VCaP (cell line): Measurements from ENCODE around the gene SNX15.

ENCODE experiments used
- H3K27ac ChIP-seq: fragments of 450-650 bp; 2 replicates; pipeline ENCODE4 v1.5.1; 2017
- TF ChIP-seq, protein P1 (sequence below): fragments of 450-650 bp; conservative IDR thresholded peaks from 2 replicates; pipeline ENCODE4 v1.5.1; 2017; ENCODE audit warnings: mild to moderate bottlenecking, moderate library complexity

The SNX15 gene

DNA sequence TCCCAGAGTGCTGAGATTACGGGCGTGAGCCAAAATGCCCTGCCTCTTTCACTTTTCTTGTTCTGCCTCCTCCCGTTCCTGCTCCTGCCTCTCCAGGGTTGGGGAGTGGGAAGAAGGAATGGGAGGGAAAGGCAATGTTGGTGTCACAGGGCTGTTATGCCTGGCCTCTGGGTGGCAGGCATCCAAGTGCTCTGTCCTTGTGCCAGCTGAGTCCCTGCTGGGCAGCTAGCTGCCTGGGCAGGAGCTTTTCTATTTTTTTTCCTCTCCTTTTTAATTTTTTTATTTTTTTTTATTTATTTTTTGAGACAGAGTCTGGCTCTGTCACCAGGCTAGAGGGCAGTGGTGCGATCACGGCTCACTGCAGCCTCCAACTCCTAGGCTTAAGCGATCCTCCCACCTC, 9.7 kb downstream of the SNX15 start:
- peak overlapping the region; percentile 95 for H3K27ac ChIP-seq
- TF ChIP-seq, protein P1, sequence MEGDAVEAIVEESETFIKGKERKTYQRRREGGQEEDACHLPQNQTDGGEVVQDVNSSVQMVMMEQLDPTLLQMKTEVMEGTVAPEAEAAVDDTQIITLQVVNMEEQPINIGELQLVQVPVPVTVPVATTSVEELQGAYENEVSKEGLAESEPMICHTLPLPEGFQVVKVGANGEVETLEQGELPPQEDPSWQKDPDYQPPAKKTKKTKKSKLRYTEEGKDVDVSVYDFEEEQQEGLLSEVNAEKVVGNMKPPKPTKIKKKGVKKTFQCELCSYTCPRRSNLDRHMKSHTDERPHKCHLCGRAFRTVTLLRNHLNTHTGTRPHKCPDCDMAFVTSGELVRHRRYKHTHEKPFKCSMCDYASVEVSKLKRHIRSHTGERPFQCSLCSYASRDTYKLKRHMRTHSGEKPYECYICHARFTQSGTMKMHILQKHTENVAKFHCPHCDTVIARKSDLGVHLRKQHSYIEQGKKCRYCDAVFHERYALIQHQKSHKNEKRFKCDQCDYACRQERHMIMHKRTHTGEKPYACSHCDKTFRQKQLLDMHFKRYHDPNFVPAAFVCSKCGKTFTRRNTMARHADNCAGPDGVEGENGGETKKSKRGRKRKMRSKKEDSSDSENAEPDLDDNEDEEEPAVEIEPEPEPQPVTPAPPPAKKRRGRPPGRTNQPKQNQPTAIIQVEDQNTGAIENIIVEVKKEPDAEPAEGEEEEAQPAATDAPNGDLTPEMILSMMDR = peak; percentile 45

GRCh38 chr11:65040520-65040846, 13.2 kb downstream of the SNX15 start:
- H3K27ac ChIP-seq = peak overlapping the region; percentile 95
- TF ChIP-seq, protein P1 = no peak

GRCh38 chr11:65040847-65041622, 13.8 kb downstream of the SNX15 start, which contains the start of gene SAC3D1:
TSS of gene SAC3D1 (plus strand) at chr11:65041210. CDS start at chr11:65041293, 83 bp downstream.
- peak within 1 kb of the TSS; percentile 95 for H3K27ac ChIP-seq
- TF ChIP-seq, protein P1 = no peak

GRCh38 chr11:65042891-65043290, 15.7 kb downstream of the SNX15 start:
- TF ChIP-seq, protein P1 = no peak
- H3K27ac ChIP-seq = peak overlapping the region; percentile 95

DNA sequence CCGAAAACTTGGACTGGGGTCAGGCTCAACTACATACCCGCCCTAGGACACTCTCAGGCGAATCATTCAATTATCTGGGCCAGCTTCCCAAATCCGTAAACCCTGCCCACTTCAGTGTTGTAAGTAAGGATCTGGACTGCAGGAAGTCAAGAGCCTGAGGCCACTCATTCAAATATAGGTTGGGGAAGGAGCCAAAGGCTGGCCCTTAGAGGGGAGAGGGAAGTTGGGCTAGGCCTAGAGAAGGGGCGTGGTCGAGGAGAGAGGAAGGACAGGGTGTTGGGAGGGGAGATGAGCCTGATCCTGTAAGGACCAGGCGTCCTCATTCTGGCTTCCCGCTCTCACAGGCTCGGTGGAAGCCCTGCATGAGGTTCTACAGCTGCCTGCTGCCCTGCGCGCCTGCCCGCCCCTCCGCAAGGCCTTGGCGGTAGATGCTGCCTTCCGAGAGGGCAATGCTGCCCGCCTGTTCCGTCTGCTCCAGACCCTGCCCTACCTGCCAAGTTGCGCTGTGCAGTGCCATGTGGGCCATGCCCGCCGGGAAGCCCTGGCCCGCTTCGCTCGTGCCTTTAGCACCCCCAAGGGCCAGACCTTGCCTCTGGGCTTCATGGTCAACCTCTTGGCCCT, 16.8 kb downstream of the SNX15 start:
- TF ChIP-seq, protein P1 = no peak
- H3K27ac ChIP-seq = peak overlapping the region; percentile 95; the same call in 1 of the 2 replicates

DNA sequence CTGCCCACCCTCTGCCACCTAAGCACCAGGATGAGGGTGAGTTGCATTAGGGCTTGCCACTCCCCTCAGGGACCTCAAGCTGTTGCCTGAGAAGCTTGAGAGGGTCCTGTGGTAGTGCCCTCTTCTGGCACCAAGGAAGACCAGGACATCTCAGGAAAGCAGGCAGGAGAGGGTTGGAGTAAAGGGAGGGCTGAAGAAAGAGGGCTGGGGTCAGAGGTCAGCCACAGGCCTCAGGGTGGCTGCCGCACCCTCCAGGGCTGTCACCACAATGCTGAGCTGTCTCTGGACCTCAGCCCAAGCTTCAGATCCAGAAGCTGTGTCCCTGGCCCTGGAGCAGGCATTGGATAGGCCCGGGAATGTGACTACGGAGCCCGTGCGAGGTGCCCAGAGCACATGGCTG, 17.8 kb downstream of the SNX15 start:
- H3K27ac ChIP-seq = no peak overlapping the region
- TF ChIP-seq, protein P1 = no peak

DNA sequence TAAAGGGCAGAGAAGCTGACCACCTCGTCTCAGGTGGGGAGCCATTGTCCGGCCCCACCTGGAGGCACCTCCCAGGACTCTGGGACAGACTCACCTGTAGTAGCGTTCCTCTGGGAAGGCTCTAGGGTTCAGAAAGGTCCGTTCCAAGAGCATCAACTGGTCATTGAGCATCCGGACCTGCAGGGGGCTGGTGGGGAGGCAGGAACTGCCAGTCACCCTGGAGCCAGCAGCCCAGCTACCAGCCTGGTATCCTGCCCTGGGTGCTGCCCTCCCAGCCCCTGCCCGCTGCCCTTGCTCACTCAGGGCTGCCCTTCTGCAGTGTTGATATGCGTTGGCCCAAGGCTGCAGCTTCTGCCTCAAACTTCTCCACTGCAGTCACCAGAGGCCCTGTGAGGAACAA, 18.5 kb downstream of the SNX15 start:
- TF ChIP-seq, protein P1 = no peak
- H3K27ac ChIP-seq = no peak overlapping the region
